ENCODE data around the gene EPHA8. TPM values are rescaled to one million over a fixed set of nuclear protein-coding genes. Genes with fewer than 3 reads are reported as not detected.

EPHA8 gene
- polyA plus RNA-seq, 2 donors = 0.01 to 0.06 TPM

DNA sequence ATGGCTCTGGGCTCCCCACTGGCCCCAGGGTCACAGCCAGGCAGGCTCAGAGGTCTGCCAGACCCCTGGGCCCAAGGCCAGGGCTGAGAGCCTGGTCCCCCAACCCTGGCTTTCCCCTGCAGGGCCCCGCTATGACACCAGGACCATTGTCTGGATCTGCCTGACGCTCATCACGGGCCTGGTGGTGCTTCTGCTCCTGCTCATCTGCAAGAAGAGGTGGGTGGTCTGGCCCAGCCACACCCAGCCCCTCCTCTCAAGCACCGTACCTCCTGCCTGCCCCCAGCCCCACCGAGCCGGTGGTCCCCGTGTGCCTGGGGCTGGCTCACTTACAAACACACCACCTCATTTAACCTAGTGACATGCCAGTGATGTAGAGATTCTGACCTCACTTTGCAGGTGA, 31.8 kb downstream of the EPHA8 start:
- Histone ChIP-seq H3K9me3 (ENCODE audit: control insufficient read depth in 2 of 2, insufficient read depth in 1 of 2, low read depth in 1 of 2, low read length in 1 of 2) (peaks cover 0 to 3% of the 10 kb centered on the region in 2 donors), H3K27ac (ENCODE audit: low read depth in 2 of 2, low read length in 1 of 2) (no peak overlapping the region), H3K36me3 (ENCODE audit: control insufficient read depth in 2 of 2, insufficient read depth in 2 of 2, low read length in 1 of 2) (no peaks in the 10 kb centered on the region), H3K4me3 (ENCODE audit: low read depth in 1 of 2, low read length in 2 of 2) (no peak overlapping the region), H3K27me3 (ENCODE audit: control insufficient read depth in 1 of 2, insufficient read depth in 2 of 2, low read length in 2 of 2) (peaks cover 0 to 2% of the 10 kb centered on the region in 2 donors), H3K4me1 (ENCODE audit: control insufficient read depth in 2 of 2, insufficient read depth in 2 of 2, low read length in 1 of 2) (no peaks in the 10 kb centered on the region)
- WGBS, 2 donors = 70 to 73% methylated on average over 7 of the region's 7 CpGs

- H3K27ac ChIP-seq (ENCODE audit: low read depth in 2 of 2, low read length in 1 of 2) = no peak overlapping the region
- peaks cover 0 to 2% of the 10 kb centered on the region in 2 donors for H3K27me3 ChIP-seq (ENCODE audit: control insufficient read depth in 1 of 2, insufficient read depth in 2 of 2, low read length in 2 of 2)
- peaks cover 0 to 6% of the 10 kb centered on the region in 2 donors for H3K4me1 ChIP-seq (ENCODE audit: control insufficient read depth in 2 of 2, insufficient read depth in 2 of 2, low read length in 1 of 2)
- no peaks in the 10 kb centered on the region for H3K36me3 ChIP-seq (ENCODE audit: control insufficient read depth in 2 of 2, insufficient read depth in 2 of 2, low read length in 1 of 2)
- WGBS, 2 donors = 68 to 77% methylated on average over 30 of the region's 30 CpGs
- H3K4me3 ChIP-seq (ENCODE audit: low read depth in 1 of 2, low read length in 2 of 2) = no peak overlapping the region
- peaks cover 0 to 3% of the 10 kb centered on the region in 2 donors for H3K9me3 ChIP-seq (ENCODE audit: control insufficient read depth in 2 of 2, insufficient read depth in 1 of 2, low read depth in 1 of 2, low read length in 1 of 2)
Observed at GRCh38 chr1:22597301-22597965, 34.1 kb downstream of the EPHA8 start.

DNA sequence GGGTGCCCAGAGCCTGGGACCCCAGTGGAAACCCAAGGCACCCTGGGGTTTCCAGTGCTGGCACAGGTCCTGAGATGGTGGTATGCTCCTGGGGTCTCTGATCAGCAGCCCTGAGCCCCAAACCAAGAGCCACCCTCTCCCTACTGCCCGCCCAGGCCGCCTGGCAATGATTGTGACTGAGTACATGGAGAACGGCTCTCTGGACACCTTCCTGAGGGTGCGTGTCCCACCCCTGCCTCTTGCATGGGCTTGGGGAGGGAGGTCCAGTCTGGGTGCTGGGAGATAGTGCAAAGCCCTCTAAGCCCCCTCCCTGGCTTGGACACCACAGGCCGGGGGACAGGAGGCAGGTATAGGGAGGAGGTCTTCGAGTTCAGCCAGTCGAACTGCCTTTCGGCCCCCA, 34.7 kb downstream of the EPHA8 start:
- WGBS, 2 donors = 80% methylated on average over 8 of the region's 8 CpGs
- Histone ChIP-seq H3K36me3 (ENCODE audit: control insufficient read depth in 2 of 2, insufficient read depth in 2 of 2, low read length in 1 of 2) (no peaks in the 10 kb centered on the region), H3K4me1 (ENCODE audit: control insufficient read depth in 2 of 2, insufficient read depth in 2 of 2, low read length in 1 of 2) (peaks cover 0 to 6% of the 10 kb centered on the region in 2 donors), H3K27ac (ENCODE audit: low read depth in 2 of 2, low read length in 1 of 2) (no peak overlapping the region), H3K9me3 (ENCODE audit: control insufficient read depth in 2 of 2, insufficient read depth in 1 of 2, low read depth in 1 of 2, low read length in 1 of 2) (peaks cover 0 to 3% of the 10 kb centered on the region in 2 donors), H3K27me3 (ENCODE audit: control insufficient read depth in 1 of 2, insufficient read depth in 2 of 2, low read length in 2 of 2) (peaks cover 0 to under 1% of the 10 kb centered on the region in 2 donors), H3K4me3 (ENCODE audit: low read depth in 1 of 2, low read length in 2 of 2) (no peak overlapping the region)

DNA sequence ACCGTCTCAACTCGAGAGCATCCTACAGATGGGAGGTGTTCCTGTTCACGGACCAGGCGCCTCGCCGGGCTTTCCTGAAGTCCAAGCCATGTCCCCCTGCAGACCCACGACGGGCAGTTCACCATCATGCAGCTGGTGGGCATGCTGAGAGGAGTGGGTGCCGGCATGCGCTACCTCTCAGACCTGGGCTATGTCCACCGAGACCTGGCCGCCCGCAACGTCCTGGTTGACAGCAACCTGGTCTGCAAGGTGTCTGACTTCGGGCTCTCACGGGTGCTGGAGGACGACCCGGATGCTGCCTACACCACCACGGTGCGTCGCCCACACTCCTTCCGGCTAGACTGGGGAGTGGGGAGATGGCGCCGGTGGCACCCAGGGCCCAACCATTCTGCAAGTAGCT, 35.4 kb downstream of the EPHA8 start:
- no peak overlapping the region for H3K27ac ChIP-seq (ENCODE audit: low read depth in 2 of 2, low read length in 1 of 2)
- H3K4me1 ChIP-seq (ENCODE audit: control insufficient read depth in 2 of 2, insufficient read depth in 2 of 2, low read length in 1 of 2) = peaks cover 0 to 6% of the 10 kb centered on the region in 2 donors
- no peak overlapping the region for H3K4me3 ChIP-seq (ENCODE audit: low read depth in 1 of 2, low read length in 2 of 2)
- no peaks in the 10 kb centered on the region for H3K27me3 ChIP-seq (ENCODE audit: control insufficient read depth in 1 of 2, insufficient read depth in 2 of 2, low read length in 2 of 2)
- H3K36me3 ChIP-seq (ENCODE audit: control insufficient read depth in 2 of 2, insufficient read depth in 2 of 2, low read length in 1 of 2) = no peaks in the 10 kb centered on the region
- peaks cover 0 to 3% of the 10 kb centered on the region in 2 donors for H3K9me3 ChIP-seq (ENCODE audit: control insufficient read depth in 2 of 2, insufficient read depth in 1 of 2, low read depth in 1 of 2, low read length in 1 of 2)
- 74 to 75% methylated on average over 24 of the region's 24 CpGs for WGBS, 2 donors

GRCh38 chr1:22600071-22600816, 37.0 kb downstream of the EPHA8 start:
- Histone ChIP-seq H3K4me3 (ENCODE audit: low read depth in 1 of 2, low read length in 2 of 2) (no peak overlapping the region), H3K9me3 (ENCODE audit: control insufficient read depth in 2 of 2, insufficient read depth in 1 of 2, low read depth in 1 of 2, low read length in 1 of 2) (peaks cover 0 to 3% of the 10 kb centered on the region in 2 donors), H3K27me3 (ENCODE audit: control insufficient read depth in 1 of 2, insufficient read depth in 2 of 2, low read length in 2 of 2) (no peaks in the 10 kb centered on the region), H3K4me1 (ENCODE audit: control insufficient read depth in 2 of 2, insufficient read depth in 2 of 2, low read length in 1 of 2) (peaks cover 0 to 6% of the 10 kb centered on the region in 2 donors), H3K27ac (ENCODE audit: low read depth in 2 of 2, low read length in 1 of 2) (no peak overlapping the region), H3K36me3 (ENCODE audit: control insufficient read depth in 2 of 2, insufficient read depth in 2 of 2, low read length in 1 of 2) (no peaks in the 10 kb centered on the region)
- 44 to 61% methylated on average over 22 of the region's 22 CpGs for WGBS, 2 donors

DNA sequence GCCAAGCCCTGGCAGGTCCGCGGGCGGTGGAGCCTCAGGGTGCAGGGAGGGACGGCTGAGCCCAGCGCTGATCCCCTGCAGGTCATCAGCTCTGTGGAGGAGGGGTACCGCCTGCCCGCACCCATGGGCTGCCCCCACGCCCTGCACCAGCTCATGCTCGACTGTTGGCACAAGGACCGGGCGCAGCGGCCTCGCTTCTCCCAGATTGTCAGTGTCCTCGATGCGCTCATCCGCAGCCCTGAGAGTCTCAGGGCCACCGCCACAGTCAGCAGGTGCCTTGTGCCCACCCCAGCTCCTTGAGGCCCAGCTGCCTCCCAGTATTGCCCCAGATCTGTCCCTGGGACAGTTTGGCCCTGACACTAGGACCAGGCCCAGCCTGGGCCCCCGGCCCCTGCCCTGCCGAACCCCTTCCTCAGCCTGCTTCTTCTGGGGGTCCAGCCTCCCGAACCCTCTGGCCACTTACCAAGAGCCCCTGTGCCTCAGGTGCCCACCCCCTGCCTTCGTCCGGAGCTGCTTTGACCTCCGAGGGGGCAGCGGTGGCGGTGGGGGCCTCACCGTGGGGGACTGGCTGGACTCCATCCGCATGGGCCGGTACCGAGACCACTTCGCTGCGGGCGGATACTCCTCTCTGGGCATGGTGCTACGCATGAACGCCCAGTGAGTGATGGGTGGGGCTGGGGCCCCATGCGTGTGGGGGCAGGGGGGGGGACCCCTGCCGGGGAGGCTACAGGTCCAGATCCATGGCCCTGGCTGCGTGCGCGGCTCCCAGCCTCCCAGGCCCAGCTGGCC, 37.7 kb downstream of the EPHA8 start:
- WGBS, 2 donors = 77 to 80% methylated on average over 38 to 39 of the region's 39 CpGs
- Histone ChIP-seq H3K27me3 (ENCODE audit: control insufficient read depth in 1 of 2, insufficient read depth in 2 of 2, low read length in 2 of 2) (no peaks in the 10 kb centered on the region), H3K27ac (ENCODE audit: low read depth in 2 of 2, low read length in 1 of 2) (no peak overlapping the region)

GRCh38 chr1:22601610-22602009, 38.3 kb downstream of the EPHA8 start:
- H3K27ac ChIP-seq (ENCODE audit: low read depth in 2 of 2, low read length in 1 of 2) = no peak overlapping the region
- H3K36me3 ChIP-seq (ENCODE audit: control insufficient read depth in 2 of 2, insufficient read depth in 2 of 2, low read length in 1 of 2) = no peaks in the 10 kb centered on the region
- H3K9me3 ChIP-seq (ENCODE audit: control insufficient read depth in 2 of 2, insufficient read depth in 1 of 2, low read depth in 1 of 2, low read length in 1 of 2) = peaks cover 0 to 3% of the 10 kb centered on the region in 2 donors
- 90 to 92% methylated on average over 12 of the region's 12 CpGs for WGBS, 2 donors
- H3K4me3 ChIP-seq (ENCODE audit: low read depth in 1 of 2, low read length in 2 of 2) = no peak overlapping the region
- H3K27me3 ChIP-seq (ENCODE audit: control insufficient read depth in 1 of 2, insufficient read depth in 2 of 2, low read length in 2 of 2) = no peaks in the 10 kb centered on the region
- H3K4me1 ChIP-seq (ENCODE audit: control insufficient read depth in 2 of 2, insufficient read depth in 2 of 2, low read length in 1 of 2) = peaks cover 0 to 6% of the 10 kb centered on the region in 2 donors

More for the DNA sequence above, 37.7 kb downstream of the EPHA8 start:
- Histone ChIP-seq H3K36me3 (ENCODE audit: control insufficient read depth in 2 of 2, insufficient read depth in 2 of 2, low read length in 1 of 2) (no peaks in the 10 kb centered on the region), H3K4me3 (ENCODE audit: low read depth in 1 of 2, low read length in 2 of 2) (no peak overlapping the region), H3K4me1 (ENCODE audit: control insufficient read depth in 2 of 2, insufficient read depth in 2 of 2, low read length in 1 of 2) (peaks cover 0 to 6% of the 10 kb centered on the region in 2 donors), H3K9me3 (ENCODE audit: control insufficient read depth in 2 of 2, insufficient read depth in 1 of 2, low read depth in 1 of 2, low read length in 1 of 2) (peaks cover 0 to 3% of the 10 kb centered on the region in 2 donors)

- no peaks in the 10 kb centered on the region for H3K36me3 ChIP-seq (ENCODE audit: control insufficient read depth in 2 of 2, insufficient read depth in 2 of 2, low read length in 1 of 2)
- 82 to 83% methylated on average over 18 of the region's 18 CpGs for WGBS, 2 donors
- no peak overlapping the region for H3K27ac ChIP-seq (ENCODE audit: low read depth in 2 of 2, low read length in 1 of 2)
- H3K4me3 ChIP-seq (ENCODE audit: low read depth in 1 of 2, low read length in 2 of 2) = no peak overlapping the region
- H3K4me1 ChIP-seq (ENCODE audit: control insufficient read depth in 2 of 2, insufficient read depth in 2 of 2, low read length in 1 of 2) = peaks cover 0 to 6% of the 10 kb centered on the region in 2 donors
- no peaks in the 10 kb centered on the region for H3K27me3 ChIP-seq (ENCODE audit: control insufficient read depth in 1 of 2, insufficient read depth in 2 of 2, low read length in 2 of 2)
- peaks cover 0 to 3% of the 10 kb centered on the region in 2 donors for H3K9me3 ChIP-seq (ENCODE audit: control insufficient read depth in 2 of 2, insufficient read depth in 1 of 2, low read depth in 1 of 2, low read length in 1 of 2)
Observed at GRCh38 chr1:22602060-22602740, 38.9 kb downstream of the EPHA8 start.

- H3K27ac ChIP-seq (ENCODE audit: low read depth in 2 of 2, low read length in 1 of 2) = no peak overlapping the region
- H3K9me3 ChIP-seq (ENCODE audit: control insufficient read depth in 2 of 2, insufficient read depth in 1 of 2, low read depth in 1 of 2, low read length in 1 of 2) = no peaks in the 10 kb centered on the region
- H3K4me3 ChIP-seq (ENCODE audit: low read depth in 1 of 2, low read length in 2 of 2) = no peak overlapping the region
- H3K27me3 ChIP-seq (ENCODE audit: control insufficient read depth in 1 of 2, insufficient read depth in 2 of 2, low read length in 2 of 2) = no peaks in the 10 kb centered on the region
- WGBS, 2 donors = 49 to 52% methylated on average over 4 of the region's 4 CpGs
- H3K4me1 ChIP-seq (ENCODE audit: control insufficient read depth in 2 of 2, insufficient read depth in 2 of 2, low read length in 1 of 2) = no peaks in the 10 kb centered on the region
- no peaks in the 10 kb centered on the region for H3K36me3 ChIP-seq (ENCODE audit: control insufficient read depth in 2 of 2, insufficient read depth in 2 of 2, low read length in 1 of 2)
Observed at GRCh38 chr1:22606161-22606560, 42.9 kb downstream of the EPHA8 start.

Data from esophagus (tissue), 2 donors.